Mesothelial cell of epicardium (in vitro differentiated cells): ENCODE measurements around the gene VPS8. TPM values are rescaled to one million over a fixed set of nuclear protein-coding genes. Genes with fewer than 3 reads are reported as not detected.

Source experiments
- DNase-seq, 2 experiments: peaks; one replicate each; pipeline ENCODE4 v3.0.0; 2021; ENCODE audit warnings: low spot score in 2 of 2; ENCODE audit not compliant: unreplicated experiment in 2 of 2
- H3K27ac Mint-ChIP-seq: 2 replicates; pipeline ENCODE4 v1.8.0; 2021; ENCODE audit warnings: mixed read lengths
- H3K27me3 Mint-ChIP-seq: 2 replicates; pipeline ENCODE4 v1.8.0; 2021; ENCODE audit warnings: low read depth, mixed read lengths
- H3K36me3 Mint-ChIP-seq: 2 replicates; pipeline ENCODE4 v1.8.0; 2021; ENCODE audit warnings: mixed read lengths
- H3K4me1 Mint-ChIP-seq: 2 replicates; pipeline ENCODE4 v1.8.0; 2021; ENCODE audit warnings: mixed read lengths
- H3K4me3 Mint-ChIP-seq: 2 replicates; pipeline ENCODE4 v1.8.0; 2021; ENCODE audit warnings: mild to moderate bottlenecking, moderate library complexity, mixed read lengths
- H3K9me3 Mint-ChIP-seq: 2 replicates; pipeline ENCODE4 v1.8.0; 2021; ENCODE audit warnings: mixed read lengths
- total RNA-seq: library from RNA; stranded (reverse); gene quantifications from 3 replicates; pipeline ENCODE4 v1.2.1, GENCODE V29; 2021
- TF ChIP-seq, protein P1 (sequence below): fragments of 200-600 bp; sonication (generic); IDR thresholded peaks from one replicate; pipeline ENCODE4 v1.5.0; 2021; ENCODE audit warnings: antibody characterized with exemption; ENCODE audit not compliant: unreplicated experiment

VPS8 gene
- total RNA-seq, 1 donor from 2014 or later, result 82.4 TPM

DNA sequence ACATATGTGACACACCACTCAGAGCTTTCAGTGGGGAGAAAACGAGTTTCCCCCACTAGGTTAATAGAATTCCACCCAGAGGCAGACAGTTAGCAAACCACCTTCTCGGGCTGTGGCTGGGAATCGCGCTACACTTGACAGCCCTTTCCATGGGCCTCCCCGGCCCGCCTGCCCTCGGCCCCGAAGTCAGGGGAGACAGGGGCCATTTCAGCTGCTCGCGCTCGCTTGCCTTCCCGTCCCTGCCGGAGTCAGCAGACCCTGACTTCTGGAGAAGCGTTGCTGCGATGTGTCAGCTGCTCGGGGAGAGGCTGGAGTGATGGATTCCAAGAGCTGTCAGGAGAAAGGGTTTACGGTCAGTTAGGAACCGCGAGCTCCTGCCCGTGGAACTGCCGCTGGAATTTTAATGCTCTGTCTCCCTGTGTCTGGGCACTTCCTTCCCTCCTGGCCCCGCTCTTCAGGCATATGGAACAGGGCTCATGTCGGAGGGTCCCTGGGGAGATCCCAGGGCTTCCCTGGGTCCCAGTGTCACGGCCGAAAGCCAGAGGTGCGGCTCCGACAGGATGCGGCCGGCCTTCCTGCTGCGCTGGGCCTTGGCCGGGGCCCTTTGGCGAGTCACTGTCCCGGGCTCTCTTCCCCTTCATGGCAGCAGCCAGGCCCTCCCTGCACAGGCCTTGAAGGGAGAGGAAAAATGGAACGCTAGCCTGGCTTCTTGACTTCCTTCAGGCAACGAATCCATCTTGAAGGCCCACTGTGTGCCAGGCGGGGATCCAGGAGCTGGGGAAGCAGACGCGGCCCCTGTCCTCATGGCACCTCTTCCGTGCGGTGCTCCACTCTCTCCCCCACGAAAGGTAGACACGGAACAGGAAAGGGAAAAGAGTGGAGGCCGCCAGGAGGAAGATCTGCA, 38.4 kb upstream of the VPS8 start:
- no peaks in the 10 kb centered on the region for H3K9me3 Mint-ChIP-seq
- H3K27me3 Mint-ChIP-seq, result no peaks in the 10 kb centered on the region
- peak overlapping the region; percentile 28 for H3K4me3 Mint-ChIP-seq
- H3K36me3 Mint-ChIP-seq, result no peaks in the 10 kb centered on the region
- DNase-seq, result no peak
- TF ChIP-seq, protein P1, sequence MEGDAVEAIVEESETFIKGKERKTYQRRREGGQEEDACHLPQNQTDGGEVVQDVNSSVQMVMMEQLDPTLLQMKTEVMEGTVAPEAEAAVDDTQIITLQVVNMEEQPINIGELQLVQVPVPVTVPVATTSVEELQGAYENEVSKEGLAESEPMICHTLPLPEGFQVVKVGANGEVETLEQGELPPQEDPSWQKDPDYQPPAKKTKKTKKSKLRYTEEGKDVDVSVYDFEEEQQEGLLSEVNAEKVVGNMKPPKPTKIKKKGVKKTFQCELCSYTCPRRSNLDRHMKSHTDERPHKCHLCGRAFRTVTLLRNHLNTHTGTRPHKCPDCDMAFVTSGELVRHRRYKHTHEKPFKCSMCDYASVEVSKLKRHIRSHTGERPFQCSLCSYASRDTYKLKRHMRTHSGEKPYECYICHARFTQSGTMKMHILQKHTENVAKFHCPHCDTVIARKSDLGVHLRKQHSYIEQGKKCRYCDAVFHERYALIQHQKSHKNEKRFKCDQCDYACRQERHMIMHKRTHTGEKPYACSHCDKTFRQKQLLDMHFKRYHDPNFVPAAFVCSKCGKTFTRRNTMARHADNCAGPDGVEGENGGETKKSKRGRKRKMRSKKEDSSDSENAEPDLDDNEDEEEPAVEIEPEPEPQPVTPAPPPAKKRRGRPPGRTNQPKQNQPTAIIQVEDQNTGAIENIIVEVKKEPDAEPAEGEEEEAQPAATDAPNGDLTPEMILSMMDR, result no peak
- H3K27ac Mint-ChIP-seq, result peak overlapping the region; percentile 77
- peaks cover 37% of the 10 kb centered on the region for H3K4me1 Mint-ChIP-seq

DNA sequence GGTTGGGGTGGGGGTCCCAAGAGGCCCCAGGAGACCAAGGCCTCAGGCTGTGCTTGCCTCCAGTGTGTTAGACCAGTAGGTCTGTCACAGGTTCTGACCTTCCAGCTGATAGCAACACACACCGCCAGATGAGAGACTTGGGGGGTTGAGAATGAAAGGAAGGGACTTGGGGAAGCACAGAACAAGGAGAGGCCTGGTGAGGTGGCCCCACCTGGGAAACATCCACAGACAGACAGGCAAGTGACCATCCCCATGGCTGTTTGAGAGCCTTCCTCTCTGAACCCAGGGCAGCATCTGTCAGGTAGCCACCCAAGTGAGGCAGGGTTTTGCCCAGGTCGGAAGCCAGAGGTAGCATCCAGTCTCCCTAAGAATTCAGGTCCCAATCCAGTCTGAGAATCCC, 35.0 kb upstream of the VPS8 start:
- Mint-ChIP-seq H3K4me3 (no peak overlapping the region), H3K36me3 (no peaks in the 10 kb centered on the region), H3K27me3 (no peaks in the 10 kb centered on the region), H3K9me3 (no peaks in the 10 kb centered on the region), H3K27ac (no peak overlapping the region), H3K4me1 (peaks cover 41% of the 10 kb centered on the region)
- TF ChIP-seq, protein P1, result no peak
- no peak for DNase-seq

DNA sequence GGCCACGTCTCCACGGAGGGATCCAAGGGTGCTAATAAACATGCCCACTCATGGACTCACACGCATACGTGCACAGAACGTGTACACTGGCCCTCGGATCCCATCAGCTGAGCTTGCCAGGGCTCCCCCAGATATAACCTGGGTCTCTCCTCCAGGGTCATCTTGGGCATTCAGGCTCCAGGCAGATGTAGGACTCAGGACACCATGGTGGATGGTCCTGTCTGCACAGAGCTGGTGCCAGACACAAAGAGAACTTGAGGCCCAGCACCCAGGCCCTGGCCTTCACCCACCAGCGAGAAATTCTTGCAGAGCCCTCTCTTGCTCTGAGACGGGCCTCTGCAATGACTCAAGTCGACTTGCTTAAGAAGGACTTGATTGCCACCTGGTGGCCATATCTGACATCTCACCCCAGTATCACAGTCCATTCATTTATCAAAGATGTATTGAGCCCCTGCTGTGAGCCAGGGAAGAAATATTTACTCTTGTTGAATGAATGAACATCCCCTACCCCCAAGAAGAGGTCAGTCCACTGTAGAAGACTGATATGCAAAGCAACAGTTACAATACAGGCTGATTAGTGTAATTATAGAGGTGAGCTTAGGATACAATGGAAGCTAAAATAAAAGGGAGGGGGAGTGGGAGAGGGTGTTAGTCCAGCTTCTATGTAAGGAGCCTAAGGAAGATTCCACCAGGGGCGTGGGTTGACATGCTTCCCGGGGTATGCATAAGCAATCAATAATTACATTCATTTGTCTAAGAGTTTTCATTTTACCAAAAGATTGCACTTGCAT, 34.2 kb upstream of the VPS8 start:
- Mint-ChIP-seq H3K27ac (no peak overlapping the region), H3K4me3 (no peak overlapping the region), H3K27me3 (no peaks in the 10 kb centered on the region), H3K36me3 (no peaks in the 10 kb centered on the region), H3K4me1 (peaks cover 37% of the 10 kb centered on the region), H3K9me3 (no peaks in the 10 kb centered on the region)
- TF ChIP-seq, protein P1, result peak; percentile 98
- DNase-seq, result peak; percentile 75 to 87

GRCh38 chr3:184778426-184779332, 33.3 kb upstream of the VPS8 start:
- Mint-ChIP-seq H3K4me3 (no peak overlapping the region), H3K4me1 (peaks cover 34% of the 10 kb centered on the region), H3K9me3 (no peaks in the 10 kb centered on the region), H3K36me3 (no peaks in the 10 kb centered on the region), H3K27me3 (no peaks in the 10 kb centered on the region), H3K27ac (no peak overlapping the region)
- DNase-seq, result no peak
- TF ChIP-seq, protein P1, result no peak

- H3K9me3 Mint-ChIP-seq, result no peaks in the 10 kb centered on the region
- no peaks in the 10 kb centered on the region for H3K27me3 Mint-ChIP-seq
- peaks cover 41% of the 10 kb centered on the region for H3K4me1 Mint-ChIP-seq
- no peak overlapping the region for H3K4me3 Mint-ChIP-seq
- no peaks in the 10 kb centered on the region for H3K36me3 Mint-ChIP-seq
- TF ChIP-seq, protein P1, result no peak
- no peak for DNase-seq
- H3K27ac Mint-ChIP-seq, result no peak overlapping the region
Observed at GRCh38 chr3:184780981-184781515, 30.9 kb upstream of the VPS8 start.
